HG03175 (cell line): Measurements from ENCODE around the gene KISS1.

ENCODE experiments used
- ATAC-seq: cut with Tn5 transposase; IDR thresholded peaks from one replicate; pipeline ENCODE4 v1.9.1; 2021; ENCODE audit warnings: mild to moderate bottlenecking, moderate library complexity; ENCODE audit not compliant: unreplicated experiment

Gene KISS1

GRCh38 chr1:204161609-204162493, 34.4 kb downstream of the KISS1 start:
- no peak for ATAC-seq

DNA sequence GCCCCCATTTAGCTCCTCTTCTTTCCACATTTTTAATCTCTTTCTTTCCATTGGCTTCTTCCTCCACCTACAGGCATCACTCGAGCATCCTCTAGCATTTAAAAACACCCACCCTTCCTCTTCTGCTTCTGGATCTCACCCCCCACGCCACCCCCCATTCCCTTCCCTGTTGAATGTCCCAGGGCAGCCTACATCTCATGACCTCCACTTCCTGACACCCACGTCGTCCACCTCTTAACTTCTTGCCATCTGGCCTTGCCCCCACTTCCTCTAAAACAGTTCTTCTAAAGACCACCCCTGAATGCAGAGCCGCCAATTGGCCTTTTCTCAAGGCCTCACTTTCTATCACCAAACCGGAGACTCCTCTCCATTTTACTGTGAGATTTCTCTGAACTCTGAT, 38.3 kb downstream of the KISS1 start:
- no peak for ATAC-seq

- ATAC-seq, result no peak
These were observed 40.4 kb downstream of the KISS1 start for GRCh38 chr1:204155881-204156280.

DNA sequence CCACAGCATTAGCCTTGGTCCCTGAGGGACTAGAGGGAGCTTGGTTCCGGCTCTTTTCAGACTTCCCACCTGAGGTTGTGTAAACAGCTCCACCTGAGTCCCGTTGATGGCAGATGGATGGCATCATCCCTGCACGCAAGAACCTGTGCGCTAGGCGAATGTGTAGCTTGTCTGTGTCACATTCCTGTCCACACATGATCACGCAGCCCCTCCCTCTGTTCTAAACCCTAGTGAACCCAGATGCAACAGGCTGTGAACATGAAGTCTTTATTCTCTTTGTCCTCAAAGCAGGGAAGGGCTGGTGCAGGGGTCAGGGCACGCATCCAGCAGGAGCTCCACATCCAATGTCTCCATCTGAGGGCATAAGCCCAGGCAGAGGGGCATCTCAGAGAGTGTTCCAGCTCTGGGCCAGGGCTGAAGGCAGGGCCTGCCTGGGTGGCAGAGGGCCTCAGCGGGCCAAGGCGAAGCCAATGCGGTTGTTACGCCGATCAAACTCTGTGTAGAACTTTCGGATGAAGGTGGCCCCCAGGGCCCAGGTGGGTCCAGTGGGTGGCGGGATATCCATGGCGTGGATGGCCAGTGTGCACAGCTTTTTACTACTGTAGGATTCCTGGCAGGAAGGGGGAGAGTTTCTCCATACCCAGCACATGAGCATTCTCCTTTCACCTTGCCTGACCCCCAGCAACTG, 41.6 kb downstream of the KISS1 start:
- ATAC-seq, result no peak

- no peak for ATAC-seq
These were observed 42.6 kb downstream of the KISS1 start for GRCh38 chr1:204153667-204154066.

- ATAC-seq, result no peak
These were observed 43.8 kb downstream of the KISS1 start for GRCh38 chr1:204152310-204153044.

DNA sequence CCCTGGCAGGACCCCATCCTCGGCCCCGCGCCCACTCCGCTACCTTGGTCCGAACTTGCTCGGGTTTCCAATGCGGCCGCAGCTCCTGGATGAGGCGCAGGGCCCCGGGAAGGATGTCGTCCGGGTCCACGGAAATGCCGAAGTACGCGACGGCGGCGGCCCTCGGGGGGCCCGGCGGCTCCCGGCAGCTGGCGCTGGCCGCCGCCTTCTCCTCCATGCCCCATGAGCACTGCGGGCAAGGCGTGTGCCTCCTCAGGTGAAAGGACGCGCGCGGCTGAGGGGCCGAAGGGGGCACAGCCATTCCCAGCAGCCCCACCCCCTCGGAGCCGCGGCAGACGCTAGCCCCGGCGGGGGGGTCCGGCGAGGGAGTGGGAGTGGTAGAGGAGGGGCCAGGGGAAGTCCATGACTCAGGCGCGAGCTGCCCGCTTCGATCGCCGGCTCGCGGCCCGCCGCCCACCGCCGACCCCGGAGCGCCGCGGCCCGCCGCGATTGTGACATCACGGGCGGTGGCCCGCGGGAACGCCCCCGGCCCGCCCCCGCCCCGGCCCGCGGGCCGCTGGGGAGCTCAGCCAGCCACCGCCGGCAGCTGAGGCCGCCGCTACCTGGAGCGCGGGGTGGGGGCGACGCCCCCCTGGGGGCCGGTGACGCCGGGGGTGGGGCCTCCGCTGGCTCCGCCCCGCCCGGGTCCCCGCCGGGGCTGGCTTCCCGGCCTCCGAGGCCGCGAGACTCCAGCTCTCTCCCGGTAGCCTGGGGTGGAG, 44.6 kb downstream of the KISS1 start, which contains the start of gene ETNK2:
Gene ETNK2 (minus strand): TSS at position 493 of the 758 bp plus-strand sequence. CDS start 192 bp downstream, at position 301.
- ATAC-seq, result no peak

DNA sequence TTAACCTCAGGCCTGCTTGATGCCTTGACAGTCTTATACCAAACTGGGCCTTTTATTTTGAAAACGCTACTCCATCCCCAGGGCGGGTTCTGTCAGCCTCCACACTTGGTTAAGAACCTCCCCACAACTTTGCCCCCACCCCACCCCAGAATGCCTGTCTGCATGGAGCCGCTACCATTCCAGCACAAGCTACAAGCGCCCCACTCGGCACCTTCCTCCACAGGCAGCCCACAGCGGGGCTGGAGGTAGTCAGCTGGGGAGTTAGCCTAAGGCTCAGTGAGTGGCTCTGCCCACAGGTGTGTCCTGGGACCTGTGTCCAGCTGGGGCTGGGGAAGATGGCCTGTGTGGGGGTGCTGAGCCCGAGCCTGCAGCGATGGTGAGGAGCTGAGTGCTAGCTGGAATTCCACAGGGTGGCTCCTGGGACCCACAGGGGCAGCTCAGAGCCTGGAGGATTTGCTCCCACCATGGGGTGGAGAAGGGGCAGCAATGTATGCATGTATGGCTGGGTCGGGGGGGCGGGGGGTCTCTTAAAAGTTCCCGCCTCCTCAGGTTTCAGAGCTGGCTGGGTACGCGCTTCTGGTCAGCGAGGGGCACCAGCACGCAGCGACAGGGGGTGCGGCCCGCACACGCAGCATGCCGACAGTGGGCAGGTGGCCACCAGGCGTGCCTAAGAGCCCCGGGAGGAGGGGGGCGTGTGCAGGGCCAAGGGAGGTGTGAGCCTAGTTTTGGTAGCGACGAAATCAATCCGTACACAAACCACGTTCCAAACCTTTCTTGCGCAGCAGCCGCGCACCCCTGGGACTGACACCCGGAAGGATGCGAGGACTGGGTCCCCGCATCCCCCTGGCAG, 45.4 kb downstream of the KISS1 start:
- no peak for ATAC-seq

DNA sequence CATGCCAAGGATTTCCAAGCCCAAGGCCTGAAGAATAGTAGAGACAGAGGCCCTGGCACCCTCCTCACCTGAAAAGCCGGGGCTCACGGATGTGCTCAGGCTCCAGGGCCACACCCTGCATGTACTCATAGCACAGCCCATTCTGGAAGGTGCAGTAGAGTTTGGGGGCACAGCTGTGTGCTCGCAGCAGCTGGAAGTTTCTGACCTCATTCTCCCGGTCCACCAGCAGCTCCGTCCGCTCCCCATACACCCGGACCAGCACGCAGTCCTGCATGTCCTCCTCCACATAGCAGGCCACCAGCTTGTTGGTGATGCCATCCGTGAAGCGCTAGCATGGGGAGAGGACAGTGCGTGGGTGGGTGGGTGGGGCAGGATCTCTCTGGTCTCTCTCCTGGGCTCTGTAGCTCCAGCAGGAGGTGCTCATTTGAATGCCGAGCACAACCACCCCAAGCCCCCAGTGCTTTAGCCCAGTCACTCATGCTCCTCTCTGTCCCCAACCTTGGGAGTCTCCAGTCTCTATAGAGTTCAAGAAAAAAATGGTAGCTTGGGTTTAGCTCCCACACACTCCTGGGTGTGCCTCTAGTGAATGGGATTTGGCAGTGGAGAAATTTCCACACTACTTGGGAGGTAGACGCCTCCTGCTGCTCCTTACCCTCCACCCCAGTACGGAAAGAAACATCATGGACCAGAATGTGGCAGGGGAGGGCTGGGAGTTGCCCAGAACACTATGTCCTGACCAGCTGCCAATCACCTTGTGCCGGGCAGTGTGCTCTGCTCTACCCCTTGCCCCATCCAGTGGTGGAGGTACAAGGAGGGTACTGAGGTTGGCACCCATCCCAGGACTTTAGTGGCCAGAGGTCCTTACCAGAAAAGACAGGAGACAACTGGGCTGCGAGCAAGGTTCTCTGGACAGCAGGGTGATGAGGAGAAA, 46.4 kb downstream of the KISS1 start:
- ATAC-seq, result no peak

DNA sequence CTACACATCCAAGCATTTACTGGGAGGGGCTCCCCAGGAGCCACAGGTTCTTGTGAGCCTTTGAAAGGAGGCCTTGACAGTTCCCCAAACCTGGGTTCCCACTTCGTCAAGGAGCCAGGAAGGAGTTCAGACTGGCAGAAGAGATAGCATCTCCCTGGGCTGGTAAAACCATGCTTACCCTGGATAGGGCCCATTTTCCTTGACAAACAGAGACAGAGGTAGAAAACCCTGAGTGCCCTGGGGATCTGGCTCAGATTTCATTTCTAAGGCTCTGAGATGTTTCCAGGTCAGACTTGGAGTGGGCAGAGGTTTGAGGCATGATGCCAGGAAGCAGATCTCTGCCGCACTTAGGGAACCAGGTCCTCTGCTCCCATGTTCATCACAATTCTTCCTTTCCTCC, 47.2 kb downstream of the KISS1 start:
- ATAC-seq, result no peak

- no peak for ATAC-seq
These were observed 48.6 kb downstream of the KISS1 start for GRCh38 chr1:204147406-204148383.

- no peak for ATAC-seq
These were observed 49.3 kb downstream of the KISS1 start for GRCh38 chr1:204146965-204147364.

DNA sequence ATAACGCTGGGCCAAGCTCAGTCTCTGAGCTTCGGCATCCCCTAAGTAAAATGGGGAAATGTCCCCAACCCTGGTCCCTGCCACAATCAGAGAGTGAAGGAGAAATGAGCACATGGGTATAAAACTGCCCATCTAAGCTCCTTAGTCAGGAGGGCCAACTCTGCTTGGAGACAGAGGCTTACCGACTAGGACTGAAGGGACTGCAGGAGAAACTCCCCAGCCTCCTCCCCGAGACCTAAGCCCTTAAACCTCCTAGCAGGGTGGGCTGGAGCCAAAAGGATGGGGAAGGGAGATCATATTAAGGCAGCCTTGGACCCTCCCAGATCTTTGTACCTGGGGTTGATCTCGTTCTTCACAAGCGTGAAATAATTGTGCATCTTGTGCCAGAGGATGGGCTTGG, 50.0 kb downstream of the KISS1 start:
- no peak for ATAC-seq

DNA sequence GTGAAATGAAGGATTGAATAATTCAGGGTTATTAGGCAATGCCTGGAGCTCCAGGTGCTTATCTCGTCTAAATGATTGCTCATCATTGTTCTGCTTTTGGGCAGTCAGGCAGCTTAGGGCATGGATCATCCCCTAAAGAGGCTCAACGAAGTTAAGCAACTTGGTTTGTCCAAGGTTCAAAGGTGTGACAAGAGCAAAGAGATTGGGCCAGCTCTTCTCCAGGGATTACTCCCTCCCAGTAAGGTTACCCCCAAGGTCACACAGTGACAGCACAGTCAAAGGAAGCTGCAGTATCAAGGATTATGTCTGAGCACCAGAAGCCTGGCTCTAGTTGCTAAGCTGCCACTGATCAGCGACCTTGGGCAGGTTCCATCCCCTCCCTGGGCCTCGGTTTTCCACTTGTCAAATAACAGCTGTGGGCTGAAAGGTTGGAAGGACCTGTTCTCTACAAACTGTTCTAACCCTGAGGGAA, 51.2 kb downstream of the KISS1 start:
- ATAC-seq, result no peak

- ATAC-seq, result no peak
These were observed 52.8 kb downstream of the KISS1 start for GRCh38 chr1:204143276-204144041.
